ENCODE measurements around the gene ANKRD63.

ANKRD63 gene

DNA sequence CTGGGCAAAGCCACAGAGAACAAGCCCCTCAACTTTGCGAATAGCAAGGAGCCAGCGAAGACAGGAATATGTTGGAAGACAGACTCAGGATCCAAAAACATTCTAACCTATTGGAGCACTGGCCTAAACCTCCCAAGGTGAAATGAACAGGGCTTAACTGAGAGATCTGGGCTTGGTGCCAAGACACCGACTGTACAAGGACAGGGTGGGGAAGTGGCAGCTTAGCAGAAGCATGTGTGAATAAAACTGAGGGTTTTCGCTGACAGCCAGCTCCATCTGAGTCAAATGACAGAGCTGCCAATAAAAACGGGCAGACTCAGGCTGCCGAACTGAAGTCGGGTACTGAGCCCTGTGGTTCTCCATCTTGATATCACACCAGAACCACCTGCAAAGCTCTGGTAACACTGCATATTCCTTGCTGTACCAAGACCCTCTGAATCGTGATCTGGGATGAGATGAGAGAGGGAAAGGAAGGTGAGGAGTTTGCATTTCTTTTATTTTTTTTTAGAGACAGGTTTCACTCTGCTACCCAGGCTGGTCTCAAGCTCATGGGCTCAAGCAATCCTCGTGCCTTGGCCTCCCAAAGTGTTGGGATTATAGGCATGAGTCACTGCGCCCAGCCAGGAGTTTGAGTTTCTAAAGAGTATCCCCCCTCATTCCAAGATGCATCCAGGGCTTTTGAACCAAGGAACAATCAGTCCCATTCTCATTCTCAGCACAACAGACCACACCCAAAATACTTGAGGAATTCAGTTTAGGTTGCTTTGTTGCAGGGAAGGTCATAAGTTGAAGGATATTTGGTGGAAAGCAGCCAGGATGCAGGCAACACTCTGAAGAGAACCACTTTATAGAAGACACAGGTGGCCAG lies 30.9 kb upstream of the ANKRD63 start:
- no peak for DNase-seq (ENCODE audit: low read depth in 2 of 2)

DNA sequence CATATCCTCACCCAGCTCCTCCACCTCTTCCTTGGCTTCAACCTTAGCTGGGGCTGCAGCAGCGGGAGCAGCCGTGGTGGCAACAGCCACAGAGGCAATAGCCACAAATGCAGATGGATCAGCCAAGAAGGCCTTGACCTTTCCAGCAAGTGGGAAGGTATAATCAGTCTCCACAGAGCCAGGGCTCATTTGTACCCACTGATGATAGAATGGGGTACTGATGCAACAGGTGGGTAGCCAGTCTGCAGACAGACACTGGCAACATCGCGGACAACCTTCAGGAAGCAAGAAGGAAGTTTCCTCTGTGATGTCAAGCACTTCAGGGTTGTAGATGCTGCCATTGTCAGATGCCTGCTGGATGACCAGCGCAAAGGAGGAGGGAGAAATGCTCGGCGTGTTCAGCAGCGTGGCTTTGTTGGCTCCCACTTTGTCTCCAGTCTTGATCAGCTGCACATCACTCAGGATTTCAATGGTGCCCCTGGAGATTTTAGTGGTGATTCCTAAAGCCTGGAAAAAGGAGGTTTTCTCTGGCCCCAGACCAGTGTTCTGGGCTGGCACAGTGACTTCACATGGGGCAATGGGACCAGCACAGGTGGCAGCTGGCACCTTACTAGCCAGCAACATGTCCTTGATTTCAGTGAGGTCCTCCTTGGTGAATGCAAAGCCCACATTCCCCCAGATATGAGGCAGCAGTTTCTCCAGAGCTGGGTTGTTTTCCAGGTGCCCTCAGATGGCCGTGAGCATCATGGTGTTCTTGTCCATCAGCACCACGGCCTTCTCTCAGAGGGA lies 29.7 kb upstream of the ANKRD63 start:
- DNase-seq (ENCODE audit: low read depth in 2 of 2), result no peak

GRCh38 chr15:40310993-40311392 lies 28.1 kb upstream of the ANKRD63 start:
- no peak for DNase-seq (ENCODE audit: low read depth in 2 of 2)

GRCh38 chr15:40310001-40310959 lies 27.4 kb upstream of the ANKRD63 start:
- peak; percentile 42 to 51 for DNase-seq (ENCODE audit: low read depth in 2 of 2)

DNA sequence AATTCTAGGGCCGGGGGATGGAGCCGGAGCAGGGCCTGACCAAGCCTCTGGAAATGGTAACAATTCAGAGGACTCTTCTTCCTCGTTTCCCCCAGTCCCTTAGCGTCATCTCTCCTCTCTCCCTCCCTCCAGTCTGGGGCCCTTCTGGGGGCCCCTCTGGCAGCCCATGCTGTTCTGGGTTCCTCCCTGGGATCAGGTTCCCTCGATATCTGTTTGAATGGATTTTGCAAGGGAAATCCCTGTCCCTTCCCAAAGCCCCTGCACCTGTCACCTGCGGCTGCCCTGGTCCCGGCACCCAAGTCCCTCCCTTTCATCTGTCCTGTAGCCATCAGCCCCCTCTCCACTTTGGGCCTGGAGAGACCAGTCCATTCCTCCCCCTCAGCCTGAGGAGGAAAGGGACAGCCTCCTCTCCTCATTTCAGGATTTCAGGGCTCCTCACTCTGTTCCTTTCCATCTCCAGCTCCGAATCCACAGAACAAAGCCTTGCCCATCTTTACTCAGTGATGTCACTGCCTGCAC lies 26.5 kb upstream of the ANKRD63 start:
- no peak for DNase-seq (ENCODE audit: low read depth in 2 of 2)

GRCh38 chr15:40307421-40308211 lies 24.8 kb upstream of the ANKRD63 start, which contains the start of gene PLCB2:
TSS of gene PLCB2 (minus strand) at chr15:40307935. CDS start at chr15:40307672, 263 bp downstream.
- DNase-seq (ENCODE audit: low read depth in 2 of 2), result peak; percentile 35 to 47

DNA sequence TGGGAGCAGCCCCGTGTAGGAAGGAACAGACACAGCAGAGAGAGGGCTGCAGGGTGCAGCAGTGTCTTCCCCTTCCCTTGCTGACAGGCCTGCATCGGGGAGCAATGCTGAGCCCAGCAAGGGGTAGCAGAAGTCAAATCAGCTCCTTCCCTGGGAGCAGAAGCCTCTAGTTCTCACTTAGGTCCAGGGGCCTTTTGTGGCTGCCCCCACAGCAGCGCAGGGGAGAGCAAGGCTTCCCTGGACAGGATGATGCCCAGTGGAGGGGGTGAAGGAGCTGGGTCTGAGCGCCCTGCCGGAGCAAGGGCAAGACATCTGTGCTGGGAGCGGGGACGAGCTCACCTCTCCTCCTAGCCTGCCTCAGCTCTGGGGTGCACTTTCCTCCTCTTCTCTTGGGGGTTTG lies 24.0 kb upstream of the ANKRD63 start:
- DNase-seq (ENCODE audit: low read depth in 2 of 2), result no peak

GRCh38 chr15:40306371-40306770 lies 23.5 kb upstream of the ANKRD63 start:
- DNase-seq (ENCODE audit: low read depth in 2 of 2), result no peak

DNA sequence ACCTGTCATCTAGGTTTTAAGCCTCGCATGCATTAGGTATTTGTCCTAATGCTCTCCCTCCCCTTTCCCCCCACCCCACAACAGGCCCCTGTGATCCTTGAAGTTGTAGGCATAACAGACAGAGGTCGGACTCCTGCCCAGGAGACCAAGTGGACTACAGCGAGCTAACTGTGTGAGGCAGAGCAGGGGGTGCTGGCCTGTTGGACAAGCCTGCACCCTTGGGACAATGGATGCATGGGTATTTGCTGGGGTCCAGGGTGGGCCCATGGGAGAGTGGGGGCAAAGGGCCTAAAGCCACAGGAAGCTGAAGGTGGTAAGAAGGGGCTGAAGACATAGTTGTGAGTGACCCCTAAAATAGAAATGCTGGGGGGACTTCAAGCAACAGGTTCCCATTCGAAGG lies 22.4 kb upstream of the ANKRD63 start:
- no peak for DNase-seq (ENCODE audit: low read depth in 2 of 2)

- DNase-seq (ENCODE audit: low read depth in 2 of 2), result no peak
These were observed 20.7 kb upstream of the ANKRD63 start for GRCh38 chr15:40303576-40303975.

GRCh38 chr15:40302981-40303380 lies 20.1 kb upstream of the ANKRD63 start:
- no peak for DNase-seq (ENCODE audit: low read depth in 2 of 2)

GRCh38 chr15:40302288-40302886 lies 19.5 kb upstream of the ANKRD63 start:
- no peak for DNase-seq (ENCODE audit: low read depth in 2 of 2)

- no peak for DNase-seq (ENCODE audit: low read depth in 2 of 2)
These were observed 18.8 kb upstream of the ANKRD63 start for GRCh38 chr15:40301467-40302179.

- DNase-seq (ENCODE audit: low read depth in 2 of 2), result no peak
These were observed 17.9 kb upstream of the ANKRD63 start for GRCh38 chr15:40300771-40301170.

GRCh38 chr15:40300367-40300766 lies 17.5 kb upstream of the ANKRD63 start:
- DNase-seq (ENCODE audit: low read depth in 2 of 2), result no peak

DNA sequence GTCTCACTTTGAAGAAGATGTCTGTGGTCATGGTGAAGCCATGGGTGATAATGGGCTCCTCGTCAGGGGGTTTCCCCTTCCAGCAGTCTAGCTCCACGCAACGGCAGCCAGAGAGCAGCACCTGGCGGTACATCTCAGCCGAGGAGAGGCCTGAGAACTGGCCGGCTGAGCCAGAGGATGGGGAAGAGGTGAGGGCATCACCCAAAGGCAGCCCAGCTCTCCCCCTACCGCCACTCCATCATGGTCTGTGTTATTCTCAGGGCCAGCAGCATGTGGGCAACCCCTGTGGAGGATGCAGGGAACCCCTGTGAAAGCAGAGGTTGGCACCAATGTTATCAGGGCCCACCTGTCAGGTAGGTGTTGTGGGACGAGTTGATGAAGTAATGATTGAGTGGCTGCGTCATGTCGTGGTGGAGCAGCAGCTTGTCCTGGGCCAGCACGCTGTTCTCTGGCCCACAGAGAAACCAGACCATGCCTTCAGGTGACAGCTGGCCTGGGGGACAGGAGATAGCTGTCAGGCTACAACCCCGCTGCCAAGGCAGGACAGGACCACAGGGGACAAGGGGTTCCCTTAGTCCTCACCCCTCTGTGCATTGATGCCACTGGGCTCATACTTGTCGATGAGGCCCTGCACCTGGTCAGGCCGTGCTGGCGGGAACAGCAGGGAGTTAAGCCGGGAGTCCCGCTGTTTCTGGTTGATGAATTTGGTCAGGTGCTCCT lies 15.5 kb upstream of the ANKRD63 start:
- no peak for DNase-seq (ENCODE audit: low read depth in 2 of 2)

GRCh38 chr15:40297356-40297755 lies 14.5 kb upstream of the ANKRD63 start:
- DNase-seq (ENCODE audit: low read depth in 2 of 2), result no peak

DNA sequence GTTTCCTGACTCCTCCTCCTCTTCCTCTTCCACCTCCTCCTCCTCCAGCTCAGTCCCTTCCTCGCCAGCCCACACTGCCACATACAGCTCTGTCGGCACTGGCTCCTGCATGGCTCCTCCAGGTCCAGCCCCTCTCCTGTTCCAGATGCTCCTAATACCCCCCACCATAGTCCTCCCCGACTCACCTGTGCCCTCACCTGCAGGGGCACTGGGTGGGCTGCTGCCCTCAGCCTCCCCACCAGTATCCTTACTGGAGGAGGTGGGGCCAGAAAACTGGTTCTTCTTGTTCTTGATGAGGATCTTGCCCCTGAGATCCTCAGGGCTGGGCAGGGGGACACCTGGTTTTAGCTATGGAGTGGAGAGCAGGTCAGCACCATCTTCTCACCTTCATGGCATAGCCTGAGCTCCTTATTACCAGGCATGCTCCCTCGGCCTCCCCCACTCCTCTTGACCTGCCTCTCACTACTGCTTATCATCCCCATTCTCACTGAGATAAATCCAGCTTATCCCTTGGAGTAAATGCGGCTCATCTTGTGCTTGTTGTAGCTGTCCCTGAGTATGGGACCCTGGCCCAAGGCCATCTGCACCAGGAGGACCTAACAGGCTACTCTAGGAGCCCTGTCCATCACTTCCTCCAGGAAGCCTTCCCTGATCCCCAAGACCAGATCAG lies 13.8 kb upstream of the ANKRD63 start:
- no peak for DNase-seq (ENCODE audit: low read depth in 2 of 2)
